ENCODE results near the gene ZNF286A.

- no peak for TF ChIP-seq CTCF (IDR thresholded peaks at IDR 0.05)
- TF ChIP-seq POLR2AphosphoS5 (IDR thresholded peaks at IDR 0.05) = no peak
- no peak for TF ChIP-seq POLR2A (IDR thresholded peaks at IDR 0.05)
Measured at GRCh38 chr17:15652960-15653359, 46.6 kb upstream of the ZNF286A start.
